SJCRH30 (cell line): Measurements from ENCODE around the gene EVA1C. TPM values are rescaled to one million over a fixed set of nuclear protein-coding genes. Genes with fewer than 3 reads are reported as not detected.
"Not testable (repeated sequence)": the region's sequence is repeated elsewhere in the genome, so short reads cannot be mapped to it uniquely, and the experiment has no call there.

ENCODE experiments used
- DNase-seq, 2 experiments: peaks; one replicate each; pipeline ENCODE4 v3.0.0-alpha.2; 2015 to 2020
- H3K27ac ChIP-seq: fragments of 250-450 bp; sonication (Bioruptor Pico); 2 replicates; pipeline ENCODE4 v1.5.1; 2020; ENCODE audit warnings: mild to moderate bottlenecking, moderate library complexity
- H3K27me3 ChIP-seq: fragments of 250-450 bp; sonication (Bioruptor Pico); 2 replicates; pipeline ENCODE4 v1.5.1; 2020; ENCODE audit warnings: mild to moderate bottlenecking, moderate library complexity
- H3K36me3 ChIP-seq: fragments of 250-450 bp; sonication (Bioruptor Pico); 2 replicates; pipeline ENCODE4 v1.5.1; 2020; ENCODE audit warnings: mild to moderate bottlenecking, moderate library complexity
- H3K4me1 ChIP-seq: fragments of 250-450 bp; sonication (Bioruptor Pico); 2 replicates; pipeline ENCODE4 v1.5.1; 2020; ENCODE audit warnings: mild to moderate bottlenecking, moderate library complexity
- H3K4me3 ChIP-seq: fragments of 250-450 bp; sonication (Bioruptor Pico); 2 replicates; pipeline ENCODE4 v1.5.1; 2020; ENCODE audit warnings: mild to moderate bottlenecking, moderate library complexity
- H3K9me3 ChIP-seq: fragments of 250-450 bp; sonication (Bioruptor Pico); replicated peaks from 2 replicates; pipeline ENCODE4 v1.5.1; 2020; ENCODE audit warnings: mild to moderate bottlenecking, moderate library complexity
- total RNA-seq: library from RNA; depleted of rRNA; stranded (reverse); fragments of >200 nt; shearing (Covaris generic); gene quantifications from 2 replicates; pipeline ENCODE4 v1.2.3, GENCODE V29; 2014

Gene EVA1C
- total RNA-seq, 1 experiment from 2014 or later, result 0.10 TPM

DNA sequence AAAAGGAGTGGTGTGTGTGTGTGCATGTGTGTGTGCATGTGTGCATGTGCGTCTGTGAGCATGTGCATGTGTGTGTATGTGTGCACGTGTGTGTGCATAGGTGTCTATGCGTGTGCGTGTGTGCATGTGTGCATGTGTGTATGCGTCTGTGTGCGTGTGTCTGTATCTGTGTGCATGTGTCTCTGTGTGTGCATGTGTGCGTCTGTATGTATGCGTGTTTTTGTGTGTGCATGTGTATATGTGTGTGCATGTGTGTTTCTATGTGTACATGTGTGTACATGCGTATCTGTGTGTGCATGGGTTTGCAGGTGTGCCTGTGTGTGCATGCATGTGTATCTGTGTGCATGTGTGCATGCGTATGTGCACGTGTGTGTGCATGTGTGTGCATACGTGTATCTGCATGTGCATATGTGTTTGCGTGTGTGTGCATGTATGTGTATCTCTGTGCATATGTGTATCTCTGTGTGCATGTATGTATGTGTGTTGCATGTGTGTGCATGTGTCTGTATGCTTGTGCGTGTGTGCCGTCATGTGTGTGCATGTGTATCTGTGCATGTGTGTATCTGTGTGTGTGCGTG, 94.9 kb downstream of the EVA1C start:
- no peaks in the 10 kb centered on the region for H3K36me3 ChIP-seq
- no peaks in the 10 kb centered on the region for H3K4me1 ChIP-seq
- DNase-seq, result no peak
- H3K4me3 ChIP-seq, result no peak overlapping the region
- no peaks in the 10 kb centered on the region for H3K9me3 ChIP-seq
- no peak overlapping the region for H3K27ac ChIP-seq
- H3K27me3 ChIP-seq, result no peaks in the 10 kb centered on the region

DNA sequence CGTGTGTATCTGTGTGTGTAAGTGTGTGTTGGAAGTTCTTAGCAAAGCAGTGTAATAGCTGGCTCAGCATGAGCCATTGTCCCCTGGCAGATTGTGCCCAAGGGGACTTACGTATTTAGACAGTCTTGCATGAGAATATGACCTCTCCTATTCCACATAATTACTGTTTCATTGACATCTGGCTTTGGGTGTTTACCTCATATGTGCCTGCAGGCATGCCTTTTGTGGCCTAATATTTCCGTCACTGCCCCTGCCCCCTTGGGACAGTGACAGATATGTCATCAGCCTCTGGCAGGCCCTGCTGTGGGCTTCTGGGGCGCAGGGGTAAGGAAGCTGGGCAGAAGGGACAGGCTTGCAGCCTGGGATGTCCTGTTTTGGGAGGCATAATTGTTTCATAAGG, 95.5 kb downstream of the EVA1C start:
- H3K36me3 ChIP-seq, H3K9me3 ChIP-seq, H3K27me3 ChIP-seq, DNase-seq, H3K27ac ChIP-seq, H3K4me3 ChIP-seq, H3K4me1 ChIP-seq: not testable (repeated sequence)

- Histone ChIP-seq H3K27me3 (no peaks in the 10 kb centered on the region), H3K36me3 (no peaks in the 10 kb centered on the region), H3K4me1 (no peaks in the 10 kb centered on the region), H3K4me3 (no peak overlapping the region), H3K27ac (no peak overlapping the region), H3K9me3 (no peaks in the 10 kb centered on the region)
- no peak for DNase-seq
These were observed 96.1 kb downstream of the EVA1C start for GRCh38 chr21:32508558-32508957.

DNA sequence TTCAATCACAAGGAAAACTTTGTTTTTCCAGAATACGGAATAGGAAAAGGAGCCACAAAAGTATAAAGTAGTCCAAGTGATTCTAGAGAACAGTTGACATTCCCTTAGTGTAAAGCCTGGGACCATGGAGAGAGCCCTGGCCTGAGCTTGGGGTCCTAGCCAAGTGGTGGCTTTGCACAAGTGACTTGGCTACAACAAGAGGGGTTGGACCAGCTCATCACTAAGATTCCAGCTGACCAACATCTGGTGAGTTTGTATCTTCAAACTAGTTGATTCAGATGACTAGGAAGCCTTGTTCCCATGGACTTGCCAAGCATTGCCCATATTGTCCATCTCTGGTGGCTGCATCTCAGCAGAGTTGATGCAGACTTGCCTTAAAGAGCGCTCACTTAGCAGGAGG, 96.5 kb downstream of the EVA1C start:
- not testable (repeated sequence) for DNase-seq, H3K4me1 ChIP-seq, H3K9me3 ChIP-seq, H3K36me3 ChIP-seq, H3K27ac ChIP-seq, H3K27me3 ChIP-seq, H3K4me3 ChIP-seq

- Histone ChIP-seq H3K36me3 (no peaks in the 10 kb centered on the region), H3K27me3 (no peaks in the 10 kb centered on the region), H3K9me3 (no peaks in the 10 kb centered on the region), H3K4me3 (no peak overlapping the region), H3K27ac (no peak overlapping the region), H3K4me1 (no peaks in the 10 kb centered on the region)
- DNase-seq, result no peak
These were observed 102.0 kb downstream of the EVA1C start for GRCh38 chr21:32514275-32515055.

DNA sequence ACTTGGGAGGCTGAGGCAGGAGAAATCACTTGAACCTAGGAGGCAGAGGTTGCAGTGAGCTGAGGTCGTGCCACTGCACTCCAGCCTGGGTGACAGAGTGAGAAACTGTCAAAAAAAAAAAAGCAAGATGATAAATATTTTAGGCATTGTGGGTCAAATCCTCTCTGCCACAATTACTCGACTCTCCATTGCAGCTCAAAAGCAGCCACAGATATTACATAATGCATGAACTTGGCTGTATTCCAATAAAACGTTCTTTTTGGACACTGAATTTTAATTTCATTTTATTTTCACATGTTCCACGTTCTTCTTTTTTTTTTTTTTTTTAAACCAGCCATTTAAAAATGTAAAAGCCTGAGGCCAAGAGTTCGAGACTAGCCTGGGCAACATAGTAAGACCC, 103.4 kb downstream of the EVA1C start:
- H3K4me3 ChIP-seq, result no peak overlapping the region
- H3K4me1 ChIP-seq, result no peaks in the 10 kb centered on the region; the same call in 1 of the 2 replicates
- H3K27me3 ChIP-seq, result no peaks in the 10 kb centered on the region
- DNase-seq, result no peak
- H3K9me3 ChIP-seq, result no peaks in the 10 kb centered on the region
- H3K27ac ChIP-seq, result no peak overlapping the region
- no peaks in the 10 kb centered on the region for H3K36me3 ChIP-seq

DNA sequence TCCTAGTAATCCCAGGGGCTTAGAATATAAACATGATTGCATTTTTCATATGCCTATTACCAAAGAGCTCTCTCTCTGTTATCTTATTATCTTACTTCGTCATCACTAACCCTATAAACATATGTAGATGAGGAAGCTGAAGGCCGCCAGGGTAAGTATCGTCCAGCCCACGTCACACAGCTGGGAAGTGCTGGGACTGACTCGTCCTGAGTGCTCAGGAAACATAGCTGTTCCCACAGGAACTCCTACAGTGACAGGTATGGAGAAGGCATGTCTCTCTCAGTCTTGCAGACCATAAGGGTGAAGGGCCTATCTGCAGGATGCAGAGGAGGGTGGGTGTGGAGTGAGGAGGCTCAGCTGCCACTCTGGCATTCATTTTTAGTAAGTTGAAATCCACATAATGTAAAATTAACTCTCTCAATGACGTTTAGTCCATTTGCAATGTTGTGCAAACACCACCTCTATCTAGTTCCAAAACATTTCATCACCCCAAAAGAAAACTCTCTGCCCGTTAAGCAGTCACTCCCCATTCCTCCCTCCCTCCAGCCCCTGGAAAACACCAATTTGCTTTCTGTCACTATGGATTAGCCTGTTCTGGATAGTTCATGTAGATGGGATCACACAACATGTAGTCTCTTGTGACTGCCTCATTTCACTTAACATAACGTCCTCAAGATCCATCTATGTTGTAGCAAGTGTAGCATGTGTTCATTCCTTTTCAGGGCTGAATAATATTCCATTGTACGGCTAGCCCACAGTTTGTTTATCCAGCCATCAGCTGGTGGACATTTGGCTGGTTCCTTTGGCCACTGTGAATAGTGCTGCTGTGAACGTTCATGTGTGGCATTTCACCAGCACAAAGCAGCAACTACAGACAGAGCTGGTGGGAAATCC, 104.5 kb downstream of the EVA1C start:
- no peak overlapping the region for H3K27ac ChIP-seq
- no peaks in the 10 kb centered on the region for H3K36me3 ChIP-seq
- H3K27me3 ChIP-seq, result no peaks in the 10 kb centered on the region
- H3K4me3 ChIP-seq, result no peak overlapping the region
- H3K9me3 ChIP-seq, result no peaks in the 10 kb centered on the region
- H3K4me1 ChIP-seq, result peaks cover 8% of the 10 kb centered on the region
- DNase-seq, result no peak

DNA sequence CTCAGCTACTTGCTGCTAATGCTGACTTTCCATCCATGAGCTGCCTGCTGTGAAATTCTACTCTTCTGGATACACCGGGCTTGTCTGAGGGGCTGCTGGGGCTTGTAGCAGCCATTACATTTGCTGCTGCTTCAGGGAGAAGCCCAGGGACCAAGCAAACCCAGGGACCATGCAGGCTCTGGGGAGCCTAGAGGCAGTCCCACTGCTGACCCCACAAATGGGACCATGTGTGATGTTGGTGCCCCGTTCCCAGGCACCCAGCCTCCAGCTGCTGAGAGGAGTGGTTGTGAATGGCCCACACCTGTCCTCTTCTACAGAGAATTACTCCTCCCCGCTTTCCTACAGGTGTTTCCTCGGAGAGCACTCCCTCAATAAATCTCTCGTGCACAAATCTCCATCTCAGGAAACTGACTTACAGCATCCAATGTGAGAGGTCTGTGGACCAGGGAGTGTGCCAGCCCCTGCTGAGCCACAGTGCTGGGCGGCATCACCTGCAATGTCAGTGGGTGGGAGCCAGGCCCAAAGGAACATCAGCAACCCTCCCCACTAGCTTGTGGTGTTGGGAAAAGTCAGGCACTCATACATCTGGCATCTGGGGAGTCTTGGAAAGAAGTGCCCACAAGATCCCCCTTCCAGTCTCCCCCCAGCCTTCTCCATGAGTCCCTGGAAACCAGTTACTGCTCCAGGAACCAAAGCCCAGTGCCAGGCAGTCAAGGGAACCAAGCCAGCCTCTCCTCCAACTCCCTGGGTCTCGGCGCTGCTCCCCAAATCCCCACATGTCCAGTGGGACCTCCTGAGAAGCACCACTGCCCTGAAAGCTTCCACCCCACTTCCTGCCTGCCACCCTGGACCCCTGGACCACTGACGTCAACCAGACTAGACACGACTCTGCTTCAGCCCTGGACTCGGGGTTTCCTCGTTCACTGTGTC, 107.7 kb downstream of the EVA1C start:
- Histone ChIP-seq H3K4me1 (peaks cover 9% of the 10 kb centered on the region), H3K27me3 (no peaks in the 10 kb centered on the region), H3K36me3 (no peaks in the 10 kb centered on the region), H3K9me3 (no peaks in the 10 kb centered on the region), H3K27ac (no peak overlapping the region), H3K4me3 (no peak overlapping the region)
- no peak for DNase-seq

DNA sequence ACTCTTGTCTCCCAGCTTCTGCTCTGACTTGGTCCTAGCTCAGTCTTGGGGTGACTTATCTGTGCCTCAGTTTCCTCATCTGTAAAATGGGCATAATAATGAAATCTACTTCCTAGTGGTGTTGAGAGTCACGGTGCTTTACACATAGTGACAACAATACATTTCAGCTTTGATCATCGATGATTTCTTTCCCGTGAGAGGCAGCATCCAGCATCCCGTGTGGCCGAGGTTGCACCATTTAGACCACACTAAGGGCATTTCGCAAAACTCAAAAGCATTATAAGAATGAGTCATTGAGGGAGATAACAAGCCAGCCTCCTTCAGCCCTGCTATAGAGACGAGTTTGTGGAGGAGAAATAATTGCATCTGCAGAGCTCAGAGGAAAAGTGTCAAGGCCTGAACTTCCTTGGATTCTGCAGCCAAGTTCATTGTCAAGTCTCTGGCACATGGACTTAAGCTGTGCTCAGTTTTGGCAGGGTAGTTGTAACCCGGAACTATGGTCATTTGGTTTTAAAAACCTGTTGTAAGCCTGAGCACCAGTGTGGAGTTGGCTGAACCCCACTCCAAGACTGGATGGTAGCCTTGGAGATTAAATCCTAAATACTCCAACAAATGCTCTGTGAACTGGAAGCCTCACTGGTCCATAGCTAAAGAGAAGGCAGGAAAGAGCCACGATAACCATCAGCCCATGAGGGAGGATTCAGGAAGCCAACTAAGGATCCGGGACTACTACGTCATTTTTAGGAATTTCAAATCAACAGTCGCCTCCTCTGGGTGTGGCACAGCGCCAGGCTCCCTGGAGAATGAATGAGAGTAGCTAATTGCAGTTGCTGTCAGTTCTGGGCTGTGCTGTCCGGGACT, 108.6 kb downstream of the EVA1C start:
- peak; percentile 81 to 82 for DNase-seq
- Histone ChIP-seq H3K4me3 (no peak overlapping the region), H3K4me1 (peaks cover 9% of the 10 kb centered on the region), H3K27me3 (no peaks in the 10 kb centered on the region), H3K9me3 (no peaks in the 10 kb centered on the region), H3K36me3 (no peaks in the 10 kb centered on the region), H3K27ac (peak overlapping the region; percentile 13; the same call in 1 of the 2 replicates)

DNA sequence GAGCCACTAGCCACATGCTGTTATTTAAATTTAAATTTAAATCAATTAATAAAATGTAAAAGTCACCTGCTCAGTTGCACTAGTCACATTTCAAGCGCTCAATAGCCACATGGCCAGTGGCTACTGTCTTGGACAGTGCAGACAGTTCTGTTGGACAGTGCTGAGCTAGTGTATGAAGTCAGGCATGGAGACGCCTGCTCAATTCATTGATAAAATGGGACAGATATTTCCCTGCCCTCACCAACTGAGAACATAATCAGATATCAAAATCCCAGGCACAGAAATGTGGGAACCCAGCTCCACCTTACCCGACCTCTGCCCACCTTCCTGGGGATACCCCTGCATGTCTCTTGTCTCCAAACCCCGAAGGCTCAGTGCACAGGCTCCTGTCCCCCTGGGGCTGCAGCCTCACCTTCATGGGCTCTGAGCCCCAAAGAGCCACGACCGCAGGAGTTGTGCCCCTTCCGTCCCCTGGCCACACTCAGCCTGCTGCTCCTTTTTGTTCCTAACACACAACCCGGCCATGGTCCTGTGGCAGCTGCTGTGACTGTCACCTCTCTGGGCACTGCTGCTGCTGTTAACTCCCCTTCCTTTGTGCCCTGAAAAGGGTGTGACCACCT, 109.3 kb downstream of the EVA1C start:
- DNase-seq, result no peak
- H3K36me3 ChIP-seq, result no peaks in the 10 kb centered on the region
- peaks cover 9% of the 10 kb centered on the region for H3K4me1 ChIP-seq
- H3K9me3 ChIP-seq, result no peaks in the 10 kb centered on the region
- H3K4me3 ChIP-seq, result no peak overlapping the region
- no peaks in the 10 kb centered on the region for H3K27me3 ChIP-seq
- no peak overlapping the region for H3K27ac ChIP-seq

DNA sequence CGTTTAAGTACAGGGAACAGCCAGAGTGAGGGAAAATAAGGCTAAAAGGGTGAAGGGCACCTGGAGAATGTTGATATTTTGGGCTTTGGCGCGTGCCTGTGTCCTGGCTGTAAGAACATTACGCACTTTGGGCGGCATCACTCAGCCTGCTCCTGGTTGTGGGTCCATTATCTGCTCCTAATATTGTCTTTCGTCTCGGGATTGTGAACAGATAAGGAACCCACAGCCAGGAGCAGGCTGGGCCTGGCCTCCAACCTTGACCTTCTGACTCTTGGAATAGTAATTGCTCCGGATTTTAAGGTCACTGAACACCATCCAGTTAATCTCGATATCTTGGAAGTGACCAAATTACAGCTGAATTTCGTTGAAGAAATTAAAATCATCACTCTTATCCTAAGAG, 111.0 kb downstream of the EVA1C start:
- Histone ChIP-seq H3K9me3 (no peaks in the 10 kb centered on the region), H3K4me1 (peaks cover 9% of the 10 kb centered on the region), H3K27me3 (no peaks in the 10 kb centered on the region; the same call in 1 of the 2 replicates), H3K4me3 (no peak overlapping the region), H3K36me3 (no peaks in the 10 kb centered on the region), H3K27ac (no peak overlapping the region)
- no peak for DNase-seq

GRCh38 chr21:32523988-32524719, 111.6 kb downstream of the EVA1C start:
- DNase-seq, result no peak
- H3K27ac ChIP-seq, result no peak overlapping the region

GRCh38 chr21:32525282-32525681, 112.8 kb downstream of the EVA1C start:
- no peak overlapping the region for H3K4me3 ChIP-seq
- no peaks in the 10 kb centered on the region for H3K36me3 ChIP-seq
- no peak for DNase-seq
- no peak overlapping the region for H3K27ac ChIP-seq
- no peaks in the 10 kb centered on the region for H3K9me3 ChIP-seq
- H3K27me3 ChIP-seq, result no peaks in the 10 kb centered on the region; the same call in 1 of the 2 replicates
- H3K4me1 ChIP-seq, result peaks cover 9% of the 10 kb centered on the region

More at GRCh38 chr21:32523988-32524719, 111.6 kb downstream of the EVA1C start:
- Histone ChIP-seq H3K4me3 (no peak overlapping the region), H3K36me3 (no peaks in the 10 kb centered on the region), H3K4me1 (peaks cover 9% of the 10 kb centered on the region), H3K9me3 (no peaks in the 10 kb centered on the region), H3K27me3 (no peaks in the 10 kb centered on the region; the same call in 1 of the 2 replicates)
